Panc1 (cell line): Measurements from ENCODE around the gene KLF9. TPM values are rescaled to one million over a fixed set of nuclear protein-coding genes. Genes with fewer than 3 reads are reported as not detected.

Experiments
- ATAC-seq: fragments of 200-7000 bp; cut with Tn5 transposase; 2 replicates; pipeline ENCODE4 v1.9.1; 2020; ENCODE audit warnings: mild to moderate bottlenecking, moderate library complexity
- BruUV-seq: library from RNA; stranded (reverse); fragments of 400-500 nt; replicated peaks from 2 replicates; lab custom pipeline; 2021; lab: Mats Ljungman, UMichigan
- CTCF ChIA-PET: fragments of 300-600 bp; sonication (Branson Sonifier 250); formaldehyde crosslinking; loops from one replicate; lab custom pipeline; 2022; ENCODE audit warnings: antibody characterized with exemption; lab: Charles Lee
- POLR2A ChIA-PET: fragments of 300-600 bp; sonication (Branson Sonifier 250); formaldehyde crosslinking; loops from one replicate; lab custom pipeline; 2022; ENCODE audit warnings: antibody characterized with exemption; lab: Charles Lee
- DNase-seq: peaks from one replicate; pipeline ENCODE4 v3.0.0-alpha.2; 2010; ENCODE audit warnings: low read depth, low spot score
- H3K27ac ChIP-seq: 2 replicates; pipeline ENCODE4 v1.5.1; 2011; ENCODE audit warnings: mild to moderate bottlenecking, low read length, inconsistent platforms
- H3K27me3 ChIP-seq: fragments of 200-500 bp; sonication (Bioruptor generic); 2 replicates; pipeline ENCODE4 v1.6.0; 2014; ENCODE audit warnings: low read length, inconsistent platforms; ENCODE audit not compliant: control insufficient read depth, insufficient read depth
- H3K36me3 ChIP-seq: fragments of 200-500 bp; sonication (Bioruptor generic); 2 replicates; pipeline ENCODE4 v1.5.1; 2014; ENCODE audit warnings: inconsistent platforms, mild to moderate bottlenecking, low read length, moderate library complexity; ENCODE audit not compliant: control insufficient read depth, insufficient read depth
- H3K4me1 ChIP-seq: 2 replicates; pipeline ENCODE4 v1.5.1; 2011; ENCODE audit warnings: inconsistent platforms, mild to moderate bottlenecking, low read length, moderate library complexity; ENCODE audit not compliant: control insufficient read depth, insufficient read depth
- H3K4me3 ChIP-seq, 2 experiments: 2 replicates each; pipeline ENCODE4 v1.5.1; 2011 to 2012; ENCODE audit warnings: low read depth in 2 of 2, low read length in 2 of 2, mild to moderate bottlenecking in 2 of 2, inconsistent platforms in 1 of 2, moderate library complexity in 1 of 2
- H3K9me3 ChIP-seq: fragments of 200-500 bp; sonication (Bioruptor generic); 2 replicates; pipeline ENCODE4 v1.5.1; 2014; ENCODE audit warnings: low read depth, mild to moderate bottlenecking, inconsistent platforms, low read length, moderate library complexity; ENCODE audit not compliant: control insufficient read depth, insufficient read depth
- CTCF ChIP-seq: fragments of 450-650 bp; IDR thresholded peaks from 2 replicates; pipeline ENCODE4 v1.5.1; 2017; ENCODE audit warnings: mild to moderate bottlenecking
- POLR2AphosphoS5 ChIP-seq: IDR thresholded peaks from 2 replicates; pipeline ENCODE4 v1.6.1; 2012; ENCODE audit warnings: mild to moderate bottlenecking, low read depth, low read length, moderate library complexity
- SIN3A ChIP-seq: IDR thresholded peaks from 2 replicates; pipeline ENCODE4 v1.6.1; 2012; ENCODE audit warnings: low read depth, mild to moderate bottlenecking, low read length, moderate library complexity, borderline replicate concordance; ENCODE audit not compliant: insufficient read depth
- TCF7L2 ChIP-seq: IDR thresholded peaks from 2 replicates; pipeline ENCODE4 v1.6.1; 2011; ENCODE audit warnings: mild to moderate bottlenecking, low read depth, low read length, inconsistent platforms
- in situ Hi-C: cut with HindIII; loops from 2 replicates; pipeline ENCODE4 v1.10.0; 2016; ENCODE audit warnings: low sequenced_read_pairs, low pct_unique_long_range_greater_than_20kb
- intact Hi-C: fragments of 100-400 bp; cut with micrococcal nuclease; formaldehyde crosslinking; loops from one replicate; pipeline ENCODE4 v1.10.0; 2022; ENCODE audit not compliant: unreplicated experiment
- total RNA-seq: library from RNA; stranded (reverse); gene quantifications from one replicate; pipeline ENCODE4 v1.2.1, GENCODE V29; 2021; ENCODE audit not compliant: unreplicated experiment
- TF ChIP-seq, protein P1 (sequence below), 2 experiments: IDR thresholded peaks; 2 replicates each; pipeline ENCODE4 v1.6.1; 2011 to 2012; ENCODE audit warnings: low read depth in 2 of 2, control low read depth in 1 of 2, low read length in 1 of 2, mild to moderate bottlenecking in 1 of 2, moderate library complexity in 1 of 2; ENCODE audit not compliant: insufficient read depth in 1 of 2

KLF9 gene
- total RNA-seq, 1 experiment from 2014 or later = 0.95 TPM

- intact Hi-C loops (no loop called here), in situ Hi-C loops (no loop called here)
- ATAC-seq (no peak), DNase-seq (no peak)
- no peaks in the 10 kb centered on the region for H3K9me3 ChIP-seq
- POLR2A ChIA-PET = no interaction called here
- TF ChIP-seq TCF7L2 = no peak
- TF ChIP-seq, protein P1, sequence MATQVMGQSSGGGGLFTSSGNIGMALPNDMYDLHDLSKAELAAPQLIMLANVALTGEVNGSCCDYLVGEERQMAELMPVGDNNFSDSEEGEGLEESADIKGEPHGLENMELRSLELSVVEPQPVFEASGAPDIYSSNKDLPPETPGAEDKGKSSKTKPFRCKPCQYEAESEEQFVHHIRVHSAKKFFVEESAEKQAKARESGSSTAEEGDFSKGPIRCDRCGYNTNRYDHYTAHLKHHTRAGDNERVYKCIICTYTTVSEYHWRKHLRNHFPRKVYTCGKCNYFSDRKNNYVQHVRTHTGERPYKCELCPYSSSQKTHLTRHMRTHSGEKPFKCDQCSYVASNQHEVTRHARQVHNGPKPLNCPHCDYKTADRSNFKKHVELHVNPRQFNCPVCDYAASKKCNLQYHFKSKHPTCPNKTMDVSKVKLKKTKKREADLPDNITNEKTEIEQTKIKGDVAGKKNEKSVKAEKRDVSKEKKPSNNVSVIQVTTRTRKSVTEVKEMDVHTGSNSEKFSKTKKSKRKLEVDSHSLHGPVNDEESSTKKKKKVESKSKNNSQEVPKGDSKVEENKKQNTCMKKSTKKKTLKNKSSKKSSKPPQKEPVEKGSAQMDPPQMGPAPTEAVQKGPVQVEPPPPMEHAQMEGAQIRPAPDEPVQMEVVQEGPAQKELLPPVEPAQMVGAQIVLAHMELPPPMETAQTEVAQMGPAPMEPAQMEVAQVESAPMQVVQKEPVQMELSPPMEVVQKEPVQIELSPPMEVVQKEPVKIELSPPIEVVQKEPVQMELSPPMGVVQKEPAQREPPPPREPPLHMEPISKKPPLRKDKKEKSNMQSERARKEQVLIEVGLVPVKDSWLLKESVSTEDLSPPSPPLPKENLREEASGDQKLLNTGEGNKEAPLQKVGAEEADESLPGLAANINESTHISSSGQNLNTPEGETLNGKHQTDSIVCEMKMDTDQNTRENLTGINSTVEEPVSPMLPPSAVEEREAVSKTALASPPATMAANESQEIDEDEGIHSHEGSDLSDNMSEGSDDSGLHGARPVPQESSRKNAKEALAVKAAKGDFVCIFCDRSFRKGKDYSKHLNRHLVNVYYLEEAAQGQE (IDR thresholded peaks at IDR 0.05; ENCODE audit: insufficient read depth in 1 of 2, low read depth in 2 of 2, low read length in 1 of 2) = no peak
- no peak for TF ChIP-seq SIN3A
- no peak for TF ChIP-seq POLR2AphosphoS5
- H3K4me1 ChIP-seq = no peaks in the 10 kb centered on the region
- H3K27ac ChIP-seq = no peak overlapping the region
- no peaks in the 10 kb centered on the region for H3K36me3 ChIP-seq
- H3K27me3 ChIP-seq = no peaks in the 10 kb centered on the region
- H3K4me3 ChIP-seq = no peak overlapping the region
- CTCF ChIA-PET = no interaction called here
- BruUV-seq = no TSS peak
These were observed 30.4 kb upstream of the KLF9 start for GRCh38 chr9:70444904-70445303.

- Histone ChIP-seq H3K4me1 (no peaks in the 10 kb centered on the region), H3K36me3 (no peaks in the 10 kb centered on the region), H3K27ac (no peak overlapping the region), H3K27me3 (no peaks in the 10 kb centered on the region), H3K4me3 (no peak overlapping the region), H3K9me3 (no peaks in the 10 kb centered on the region)
- ChIA-PET POLR2A (no interaction called here), CTCF (no interaction called here)
- BruUV-seq = no TSS peak
- intact Hi-C loops = no loop called here
- ATAC-seq (no peak), DNase-seq (no peak)
- TF ChIP-seq, protein P1 (IDR thresholded peaks at IDR 0.05; ENCODE audit: insufficient read depth in 1 of 2, low read depth in 2 of 2, low read length in 1 of 2) = no peak
- no peak for TF ChIP-seq SIN3A
- TF ChIP-seq TCF7L2 = no peak
- TF ChIP-seq CTCF = no peak
- TF ChIP-seq POLR2AphosphoS5 = no peak
- in situ Hi-C loops = no loop called here
These were observed 27.9 kb upstream of the KLF9 start for GRCh38 chr9:70442328-70442848.
